Kidney (tissue), 14 donors: ENCODE measurements around the gene MAB21L3. TPM values are rescaled to one million over a fixed set of nuclear protein-coding genes. Genes with fewer than 3 reads are reported as not detected.

Source experiments
- DNase-seq, 5 donors: peaks; one replicate each; pipeline ENCODE4 v3.0.0-alpha.2; 2013 to 2020
- FAIRE-seq: peaks from 2 replicates; lab custom pipeline; 2012; peaks lifted over from hg19 to GRCh38; lab: Jason Lieb, UNC
- H3K27ac ChIP-seq, 2 donors: one replicate each; pipeline ENCODE4 v1.7.0; 2013; ENCODE audit warnings: low read depth in 2 of 2, low read length in 2 of 2, inconsistent platforms in 1 of 2
- H3K27me3 ChIP-seq: one replicate; pipeline ENCODE4 v1.7.1; 2013; ENCODE audit warnings: low read length, inconsistent platforms; ENCODE audit not compliant: control insufficient read depth, insufficient read depth
- H3K36me3 ChIP-seq, 3 donors: one replicate each; pipeline versions ENCODE4 v1.7.0 to v1.7.1; 2013; ENCODE audit warnings: low read length in 3 of 3, control low read depth in 1 of 3, inconsistent platforms in 1 of 3; ENCODE audit not compliant: insufficient read depth in 3 of 3, control insufficient read depth in 2 of 3
- H3K4me1 ChIP-seq, 3 donors: one replicate each; pipeline versions ENCODE4 v1.7.0 to v1.7.1; 2013; ENCODE audit warnings: low read length in 3 of 3, inconsistent platforms in 1 of 3, low read depth in 1 of 3; ENCODE audit not compliant: control insufficient read depth in 2 of 3, insufficient read depth in 2 of 3
- H3K4me3 ChIP-seq, 3 donors: one replicate each; pipeline versions ENCODE4 v1.7.0 to v1.8.1; 2013; ENCODE audit warnings: low read length in 3 of 3, control low read depth in 1 of 3, inconsistent platforms in 1 of 3
- H3K9ac ChIP-seq, 3 donors: one replicate each; pipeline versions ENCODE4 v1.7.0 to v1.7.1; 2013; ENCODE audit warnings: low read length in 3 of 3, control low read depth in 1 of 3, inconsistent platforms in 1 of 3
- H3K9me3 ChIP-seq, 3 donors: one replicate each; pipeline versions ENCODE4 v1.7.0 to v1.7.1; 2013; ENCODE audit warnings: low read length in 3 of 3, control low read depth in 1 of 3, inconsistent platforms in 1 of 3; ENCODE audit not compliant: control insufficient read depth in 2 of 3, insufficient read depth in 1 of 3
- intact Hi-C: fragments of 100-400 bp; cut with DNase I; formaldehyde crosslinking; loops from one replicate; pipeline ENCODE4 v1.11.1; 2022
- polyA plus RNA-seq: library from polyadenylated mRNA; stranded (reverse); fragments of 350-450 nt; fragmentation: Illumina TruSeq; extraction: RNeasy Lipid Tissue Mini Kit (QIAGEN cat#74804); gene quantifications from one replicate; pipeline ENCODE4 v1.2.3, GENCODE V29; 2014; ENCODE audit warnings: low read depth, low replicate concordance; ENCODE audit not compliant: insufficient read depth
- total RNA-seq: library from RNA; stranded (reverse); fragmentation: NEBNext Ultra II Directional; extraction: Animal tissue kit (Norgen Biotek cat#: 25700); gene quantifications from one replicate; pipeline ENCODE4 v1.2.1, GENCODE V29; 2021
- TF ChIP-seq, protein P1 (sequence below): IDR thresholded peaks from 3 replicates; pipeline ENCODE4 v1.5.1; 2012; ENCODE audit warnings: mild to moderate bottlenecking, moderate library complexity, borderline replicate concordance; ENCODE audit not compliant: insufficient read depth; ENCODE audit errors: extremely low read depth
- donor health status: control.
- donor health status: control.
- donor health status: control.
- donor health status: control.
- donor health status: control.
- donor health status: DM: yes; HTN: yes; CAD: no.
- donor health status: Normal renal cell carcinoma (clear cell type).

Gene MAB21L3
- total and polyA plus RNA-seq, 2 donors from 2014 or later = 0.24 to 2.9 TPM

DNA sequence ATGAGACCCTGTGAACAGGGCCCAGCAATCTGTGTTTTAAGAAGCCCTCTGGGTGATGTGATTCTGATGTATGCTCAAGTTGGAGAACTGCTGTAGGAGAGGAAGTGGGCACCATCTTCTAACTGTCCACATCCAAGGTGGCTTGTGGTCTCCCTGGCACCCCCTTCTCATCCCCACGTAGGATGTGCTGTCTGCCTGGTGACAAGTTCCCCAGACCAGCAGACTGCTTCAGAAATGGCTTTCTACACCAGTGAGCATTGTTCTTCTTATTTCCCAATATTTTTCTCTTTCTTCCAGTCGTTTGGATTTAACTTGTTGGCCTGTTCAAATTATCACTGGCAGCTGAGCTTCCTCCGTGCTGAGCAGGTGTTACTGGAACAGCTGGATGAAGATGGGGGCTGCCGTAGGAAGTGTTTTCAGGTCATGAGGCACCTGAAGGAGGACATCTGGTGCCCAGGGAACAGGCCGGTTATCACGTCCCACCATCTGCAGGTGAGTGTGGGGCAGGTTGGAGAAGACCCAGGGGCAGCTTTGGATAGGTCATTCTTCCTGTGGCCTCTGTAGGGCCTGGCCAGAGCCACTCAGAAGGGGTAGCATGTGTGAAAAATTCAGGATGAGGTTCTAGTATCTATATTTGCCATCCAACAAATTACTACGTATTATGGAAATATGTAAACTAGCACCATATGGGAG, 16.8 kb downstream of the MAB21L3 start:
- no peaks in the 10 kb centered on the region for H3K27me3 ChIP-seq
- peaks cover 0 to 7% (median 5%) of the 10 kb centered on the region in 3 donors for H3K4me1 ChIP-seq
- no peaks in the 10 kb centered on the region for H3K36me3 ChIP-seq
- H3K9me3 ChIP-seq = no peaks in the 10 kb centered on the region
- DNase-seq (no peak), FAIRE-seq (no peak)
- TF ChIP-seq, protein P1, sequence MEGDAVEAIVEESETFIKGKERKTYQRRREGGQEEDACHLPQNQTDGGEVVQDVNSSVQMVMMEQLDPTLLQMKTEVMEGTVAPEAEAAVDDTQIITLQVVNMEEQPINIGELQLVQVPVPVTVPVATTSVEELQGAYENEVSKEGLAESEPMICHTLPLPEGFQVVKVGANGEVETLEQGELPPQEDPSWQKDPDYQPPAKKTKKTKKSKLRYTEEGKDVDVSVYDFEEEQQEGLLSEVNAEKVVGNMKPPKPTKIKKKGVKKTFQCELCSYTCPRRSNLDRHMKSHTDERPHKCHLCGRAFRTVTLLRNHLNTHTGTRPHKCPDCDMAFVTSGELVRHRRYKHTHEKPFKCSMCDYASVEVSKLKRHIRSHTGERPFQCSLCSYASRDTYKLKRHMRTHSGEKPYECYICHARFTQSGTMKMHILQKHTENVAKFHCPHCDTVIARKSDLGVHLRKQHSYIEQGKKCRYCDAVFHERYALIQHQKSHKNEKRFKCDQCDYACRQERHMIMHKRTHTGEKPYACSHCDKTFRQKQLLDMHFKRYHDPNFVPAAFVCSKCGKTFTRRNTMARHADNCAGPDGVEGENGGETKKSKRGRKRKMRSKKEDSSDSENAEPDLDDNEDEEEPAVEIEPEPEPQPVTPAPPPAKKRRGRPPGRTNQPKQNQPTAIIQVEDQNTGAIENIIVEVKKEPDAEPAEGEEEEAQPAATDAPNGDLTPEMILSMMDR = no peak
- intact Hi-C loops = no loop called here
- H3K4me3 ChIP-seq = no peak overlapping the region
- no peak overlapping the region for H3K27ac ChIP-seq
- no peak overlapping the region for H3K9ac ChIP-seq

DNA sequence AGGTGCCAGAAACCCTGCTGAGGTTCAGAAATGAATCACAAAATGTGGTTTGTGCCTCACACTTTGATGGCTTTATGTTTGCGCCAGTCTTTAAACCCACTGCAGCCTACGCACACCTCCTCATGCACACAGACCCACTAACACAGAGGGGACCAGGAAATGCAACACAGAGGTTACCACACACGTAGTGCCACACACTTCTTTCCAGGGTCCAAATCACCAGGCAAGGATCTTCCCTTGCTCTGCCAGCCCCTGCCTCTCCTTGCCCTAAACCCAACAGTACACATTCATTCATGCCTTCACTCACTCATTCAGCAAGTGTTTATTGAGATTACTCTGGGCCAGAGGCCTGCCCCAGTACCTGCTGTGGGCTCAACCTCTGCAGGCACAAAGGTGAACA, 17.5 kb downstream of the MAB21L3 start:
- Histone ChIP-seq H3K27me3 (no peaks in the 10 kb centered on the region), H3K36me3 (no peaks in the 10 kb centered on the region), H3K27ac (no peak overlapping the region), H3K4me1 (peaks cover 0 to 5% (median 5%) of the 10 kb centered on the region in 3 donors), H3K9ac (no peak overlapping the region), H3K9me3 (no peaks in the 10 kb centered on the region), H3K4me3 (no peak overlapping the region)
- DNase-seq (no peak), FAIRE-seq (no peak)
- TF ChIP-seq, protein P1 = no peak
- intact Hi-C loops = no loop called here

DNA sequence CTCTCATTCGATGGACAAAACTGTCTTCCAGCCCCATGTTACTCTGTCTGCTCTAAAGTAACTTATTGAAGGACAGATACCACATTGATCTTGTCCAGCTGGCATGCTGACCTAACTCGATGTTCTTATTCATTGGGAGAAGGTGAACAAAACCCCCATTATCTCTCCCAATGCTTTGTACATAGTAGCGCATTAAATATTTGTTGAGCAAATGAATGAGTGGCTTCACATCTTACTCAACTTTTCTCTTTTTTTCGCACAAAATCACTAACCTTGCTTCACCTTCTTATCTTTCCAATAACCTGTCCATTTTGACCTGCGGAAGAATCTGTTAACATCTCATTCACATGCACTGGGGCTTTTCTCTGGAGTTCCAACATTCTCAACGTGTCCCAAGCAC, 18.3 kb downstream of the MAB21L3 start:
- DNase-seq = no peak
- no peak for FAIRE-seq
- intact Hi-C loops = no loop called here

More for the DNA sequence above, 18.3 kb downstream of the MAB21L3 start:
- H3K27ac ChIP-seq = no peak overlapping the region
- TF ChIP-seq, protein P1 = no peak
- H3K36me3 ChIP-seq = no peaks in the 10 kb centered on the region
- H3K9ac ChIP-seq = no peak overlapping the region
- no peak overlapping the region for H3K4me3 ChIP-seq
- no peaks in the 10 kb centered on the region for H3K9me3 ChIP-seq
- no peaks in the 10 kb centered on the region for H3K27me3 ChIP-seq
- no peaks in the 10 kb centered on the region for H3K4me1 ChIP-seq
